ENCODE results near the gene DOLPP1. TPM values are rescaled to one million over a fixed set of nuclear protein-coding genes. Genes with fewer than 3 reads are reported as not detected.
"Not testable (repeated sequence)": the region's sequence is repeated elsewhere in the genome, so short reads cannot be mapped to it uniquely, and the experiment has no call there.

Gene DOLPP1
- polyA plus RNA-seq, 1 donor from 2014 or later, result 31.5 TPM

GRCh38 chr9:129128689-129129088 lies 47.8 kb downstream of the DOLPP1 start:
- Histone ChIP-seq H3K9ac (ENCODE audit: low read length) (no peak overlapping the region), H3K4me2 (ENCODE audit: low read length) (no peak overlapping the region), H3K27ac (ENCODE audit: low read length) (no peak overlapping the region), H3K4me3 (ENCODE audit: low read length) (no peak overlapping the region), H3K9me3 (ENCODE audit: low read length) (no peaks in the 10 kb centered on the region), H3K36me3 (ENCODE audit: insufficient read depth, low read length) (peaks cover 5% of the 10 kb centered on the region), H3K9me2 (ENCODE audit: insufficient read depth, low read length) (no peaks in the 10 kb centered on the region), H3F3A (ENCODE audit: insufficient read depth, low read length, poor library complexity, severe bottlenecking) (no peaks in the 10 kb centered on the region), H2AFZ (ENCODE audit: low read depth, low read length) (no peak overlapping the region), H3K79me2 (replicated peaks; ENCODE audit: insufficient read depth, low read length) (no peaks in the 10 kb centered on the region), H4K20me1 (ENCODE audit: insufficient read depth) (no peaks in the 10 kb centered on the region), H3K27me3 (ENCODE audit: insufficient read depth, low read depth, low read length) (no peaks in the 10 kb centered on the region)
- no peak for TF ChIP-seq SMC3 (conservative IDR thresholded peaks at IDR 0.05; ENCODE audit: poor library complexity)
- no peak for TF ChIP-seq MXI1 (conservative IDR thresholded peaks at IDR 0.05; ENCODE audit: poor library complexity, severe bottlenecking)
- no peak for TF ChIP-seq EP300 (conservative IDR thresholded peaks at IDR 0.05; ENCODE audit: poor library complexity, severe bottlenecking)

GRCh38 chr9:129130271-129130670 lies 49.4 kb downstream of the DOLPP1 start:
- H3K9me2 ChIP-seq (ENCODE audit: insufficient read depth, low read length); H3F3A ChIP-seq (ENCODE audit: insufficient read depth, low read length, poor library complexity, severe bottlenecking); H3K27ac ChIP-seq (ENCODE audit: low read length); H3K9ac ChIP-seq (ENCODE audit: low read length); H3K4me3 ChIP-seq (ENCODE audit: low read length); H3K36me3 ChIP-seq (ENCODE audit: insufficient read depth, low read length); H4K20me1 ChIP-seq (ENCODE audit: insufficient read depth); H3K27me3 ChIP-seq (ENCODE audit: insufficient read depth, low read depth, low read length); H2AFZ ChIP-seq (ENCODE audit: low read depth, low read length); H3K9me3 ChIP-seq (ENCODE audit: low read length); H3K4me2 ChIP-seq (ENCODE audit: low read length); H3K79me2 ChIP-seq (replicated peaks; ENCODE audit: insufficient read depth, low read length): not testable (repeated sequence)

- Histone ChIP-seq H3K36me3 (ENCODE audit: insufficient read depth, low read length) (peaks cover 5% of the 10 kb centered on the region), H2AFZ (ENCODE audit: low read depth, low read length) (no peak overlapping the region), H3K79me2 (replicated peaks; ENCODE audit: insufficient read depth, low read length) (no peaks in the 10 kb centered on the region), H4K20me1 (ENCODE audit: insufficient read depth) (no peaks in the 10 kb centered on the region), H3K27ac (ENCODE audit: low read length) (no peak overlapping the region), H3F3A (ENCODE audit: insufficient read depth, low read length, poor library complexity, severe bottlenecking) (no peaks in the 10 kb centered on the region), H3K27me3 (ENCODE audit: insufficient read depth, low read depth, low read length) (no peaks in the 10 kb centered on the region), H3K9me3 (ENCODE audit: low read length) (no peaks in the 10 kb centered on the region), H3K4me3 (ENCODE audit: low read length) (no peak overlapping the region), H3K9me2 (ENCODE audit: insufficient read depth, low read length) (no peaks in the 10 kb centered on the region), H3K4me2 (ENCODE audit: low read length) (no peak overlapping the region), H3K9ac (ENCODE audit: low read length) (no peak overlapping the region)
- TF ChIP-seq REST (IDR thresholded peaks at IDR 0.05; ENCODE audit: borderline replicate concordance) (no peak), POLR2AphosphoS5 (IDR thresholded peaks at IDR 0.05) (no peak), MXI1 (conservative IDR thresholded peaks at IDR 0.05; ENCODE audit: poor library complexity, severe bottlenecking) (no peak), SMC3 (conservative IDR thresholded peaks at IDR 0.05; ENCODE audit: poor library complexity) (no peak), EP300 (conservative IDR thresholded peaks at IDR 0.05; ENCODE audit: poor library complexity, severe bottlenecking) (no peak), CTCF (IDR thresholded peaks at IDR 0.05; ENCODE audit: poor library complexity, severe bottlenecking) (no peak), EZH2 (IDR thresholded peaks at IDR 0.05; ENCODE audit: borderline replicate concordance, insufficient read depth, low read length, poor library complexity, severe bottlenecking) (no peak), TAF1 (IDR thresholded peaks at IDR 0.05; ENCODE audit: low read depth) (no peak), RAD21 (conservative IDR thresholded peaks at IDR 0.05) (no peak)
Observed at GRCh38 chr9:129130791-129131190, 49.9 kb downstream of the DOLPP1 start.
